GM12878 (cell line): ENCODE measurements around the gene FAM124B. TPM values are rescaled to one million over a fixed set of nuclear protein-coding genes. Genes with fewer than 3 reads are reported as not detected.

ENCODE experiments used
- ATAC-seq: fragments of 200-7000 bp; cut with Tn5 transposase; 3 replicates; pipeline ENCODE4 v1.9.1; 2020; ENCODE audit warnings: mild to moderate bottlenecking, moderate library complexity
- BruUV-seq: library from RNA; stranded (reverse); fragments of 400-500 nt; replicated peaks from 2 replicates; lab custom pipeline; 2021; lab: Mats Ljungman, UMichigan
- CTCF ChIA-PET: fragments of 300-600 bp; sonication (Branson Sonifier 250); formaldehyde crosslinking; extraction: SDS; loops from one replicate; lab custom pipeline; 2021; ENCODE audit warnings: inconsistent platforms; lab: Yijun Ruan, JAX
- POLR2A ChIA-PET: fragments of 350-600 bp; formaldehyde crosslinking; extraction: SDS; loops from one replicate; lab custom pipeline; 2021; ENCODE audit warnings: inconsistent platforms; lab: Charles Lee
- RAD21 ChIA-PET: fragments of 300-600 bp; sonication (Branson Sonifier 250); formaldehyde crosslinking; loops from one replicate; lab custom pipeline; 2023; ENCODE audit warnings: antibody characterized with exemption; ENCODE audit not compliant: unreplicated experiment; lab: Charles Lee
- SMC1A ChIA-PET: fragments of 300-600 bp; sonication (Branson Sonifier 250); formaldehyde crosslinking; loops from one replicate; lab custom pipeline; 2023; ENCODE audit not compliant: unreplicated experiment, uncharacterized antibody; lab: Charles Lee
- DNase-seq: peaks from one replicate; pipeline ENCODE4 v3.0.0-alpha.2; 2011; ENCODE audit warnings: low read depth, low spot score
- FAIRE-seq: peaks from 3 replicates; lab custom pipeline; 2011; peaks lifted over from hg19 to GRCh38; lab: Jason Lieb, UNC
- H2AFZ ChIP-seq: 2 replicates; pipeline ENCODE4 v1.6.0; 2011; ENCODE audit warnings: low read depth, low read length, control low read depth; ENCODE audit not compliant: control insufficient read depth
- H3K27ac ChIP-seq: 2 replicates; pipeline ENCODE4 v1.5.1; 2011; ENCODE audit warnings: control low read depth; ENCODE audit not compliant: control insufficient read depth, insufficient read depth
- H3K27me3 ChIP-seq, 2 experiments: replicated peaks in 1 of 2; 2 replicates each; pipeline versions ENCODE4 v1.6.0 to v1.6.1; 2011; ENCODE audit warnings: low read length in 1 of 2; ENCODE audit not compliant: control insufficient read depth in 2 of 2, insufficient read depth in 2 of 2
- H3K36me3 ChIP-seq, 2 experiments: 2 replicates each; pipeline ENCODE4 v1.5.1; 2011; ENCODE audit warnings: low read length in 1 of 2; ENCODE audit not compliant: control insufficient read depth in 2 of 2, insufficient read depth in 2 of 2
- H3K4me1 ChIP-seq: 2 replicates; pipeline ENCODE4 v1.6.1; 2011; ENCODE audit warnings: mild to moderate bottlenecking, low read length, moderate library complexity, mixed read lengths; ENCODE audit not compliant: control insufficient read depth, insufficient read depth
- H3K4me2 ChIP-seq: 2 replicates; pipeline ENCODE4 v1.6.0; 2011; ENCODE audit warnings: control low read depth; ENCODE audit not compliant: control insufficient read depth, insufficient read depth
- H3K4me3 ChIP-seq: fragments of 200-600 bp; sonication (generic); 2 replicates; pipeline ENCODE4 v1.5.1; 2016
- H3K79me2 ChIP-seq: 2 replicates; pipeline ENCODE4 v1.6.0; 2011; ENCODE audit warnings: low read length; ENCODE audit not compliant: control insufficient read depth, insufficient read depth
- H3K9ac ChIP-seq: 2 replicates; pipeline ENCODE4 v1.8.0; 2011; ENCODE audit warnings: low read length, control low read depth, mixed read lengths; ENCODE audit not compliant: control insufficient read depth, insufficient read depth
- H3K9me3 ChIP-seq: replicated peaks from 3 replicates; pipeline ENCODE4 v1.5.1; 2011; ENCODE audit warnings: mild to moderate bottlenecking, low read length; ENCODE audit not compliant: control insufficient read depth, insufficient read depth
- H4K20me1 ChIP-seq: 2 replicates; pipeline ENCODE4 v1.6.0; 2011; ENCODE audit not compliant: control insufficient read depth, insufficient read depth
- ATF7 ChIP-seq: fragments of 450-650 bp; IDR thresholded peaks from 2 replicates; pipeline ENCODE4 v1.6.1; 2016; ENCODE audit warnings: low read depth, mild to moderate bottlenecking
- NRF1 ChIP-seq: conservative IDR thresholded peaks from 2 replicates; pipeline ENCODE4 v1.6.1; 2011; ENCODE audit warnings: mild to moderate bottlenecking, low read depth, low read length, improper control_type of control experiment
- RFX5 ChIP-seq: IDR thresholded peaks from 2 replicates; pipeline ENCODE4 v1.6.1; 2011; ENCODE audit warnings: low read depth, low read length, improper control_type of control experiment
- SUZ12 ChIP-seq: fragments of 200-600 bp; sonication (generic); IDR thresholded peaks from one replicate; pipeline ENCODE4 v1.6.1; 2018; ENCODE audit warnings: antibody characterized with exemption, mild to moderate bottlenecking; ENCODE audit not compliant: unreplicated experiment
- TARDBP ChIP-seq: IDR thresholded peaks from 2 replicates; pipeline ENCODE4 v1.6.1; 2016; ENCODE audit warnings: borderline replicate concordance
- WGBS: methylation state at CpG from one replicate; pipeline ENCODE4 v1.1.6; 2016; ENCODE audit warnings: low lambda C conversion rate; ENCODE audit not compliant: insufficient replicate concordance, insufficient coverage; ENCODE audit errors: missing lambda C conversion rate; 5-methylcytosine and 5-hydroxymethylcytosine counted together
- in situ Hi-C: fragments of 300-500 bp; cut with MboI; formaldehyde crosslinking; loops from 9 replicates; pipeline ENCODE4 v1.14.3; 2018; ENCODE audit warnings: mixed read lengths
- intact Hi-C: fragments of 100-400 bp; cut with micrococcal nuclease; formaldehyde crosslinking; loops from one replicate; pipeline ENCODE4 v1.14.2; 2022; ENCODE audit not compliant: unreplicated experiment
- polyA plus RNA-seq, 11 experiments: library from polyadenylated mRNA; depleted of rRNA in 4 of 11; unstranded in 6 of 11; stranded (reverse) in 5 of 11; fragments of >200 nt; fragmentation: Nextera tagmentation in 4 of 11; fragmentation: Illumina TruSeq in 1 of 11; extraction: Ambion mirVana in 4 of 11; extraction: Trizol in 1 of 11; gene quantifications; 1 replicate in 1 of 11; 2 replicates in 10 of 11; pipeline versions ENCODE4 v1.2.1 to v1.2.3, GENCODE V29; 2011 to 2016; ENCODE audit warnings: inconsistent platforms in 2 of 11, missing spikeins in 2 of 11, low read depth in 1 of 11
- total RNA-seq, 4 experiments: library from RNA; depleted of rRNA in 3 of 4; stranded (reverse); fragments of >200 nt in 3 of 4; fragmentation: Illumina TruSeq in 1 of 4; extraction: Trizol in 1 of 4; gene quantifications; 2 replicates each; pipeline versions ENCODE4 v1.2.1 to v1.2.3, GENCODE V29; 2013 to 2021
- TF ChIP-seq, protein P1 (sequence below): IDR thresholded peaks from 2 replicates; pipeline ENCODE4 v1.6.1; 2011; ENCODE audit warnings: mild to moderate bottlenecking, low read depth, low read length, moderate library complexity; ENCODE audit not compliant: insufficient replicate concordance
- TF ChIP-seq, protein P2 (sequence below): IDR thresholded peaks from 2 replicates; pipeline ENCODE4 v1.6.1; 2012; ENCODE audit warnings: low read depth, low read length, improper control_type of control experiment

Gene FAM124B
- total and polyA plus RNA-seq, 10 of the 15 experiments (the other 5 are each of a cell fraction or from before 2014, with no cell fraction given) = not detected

DNA sequence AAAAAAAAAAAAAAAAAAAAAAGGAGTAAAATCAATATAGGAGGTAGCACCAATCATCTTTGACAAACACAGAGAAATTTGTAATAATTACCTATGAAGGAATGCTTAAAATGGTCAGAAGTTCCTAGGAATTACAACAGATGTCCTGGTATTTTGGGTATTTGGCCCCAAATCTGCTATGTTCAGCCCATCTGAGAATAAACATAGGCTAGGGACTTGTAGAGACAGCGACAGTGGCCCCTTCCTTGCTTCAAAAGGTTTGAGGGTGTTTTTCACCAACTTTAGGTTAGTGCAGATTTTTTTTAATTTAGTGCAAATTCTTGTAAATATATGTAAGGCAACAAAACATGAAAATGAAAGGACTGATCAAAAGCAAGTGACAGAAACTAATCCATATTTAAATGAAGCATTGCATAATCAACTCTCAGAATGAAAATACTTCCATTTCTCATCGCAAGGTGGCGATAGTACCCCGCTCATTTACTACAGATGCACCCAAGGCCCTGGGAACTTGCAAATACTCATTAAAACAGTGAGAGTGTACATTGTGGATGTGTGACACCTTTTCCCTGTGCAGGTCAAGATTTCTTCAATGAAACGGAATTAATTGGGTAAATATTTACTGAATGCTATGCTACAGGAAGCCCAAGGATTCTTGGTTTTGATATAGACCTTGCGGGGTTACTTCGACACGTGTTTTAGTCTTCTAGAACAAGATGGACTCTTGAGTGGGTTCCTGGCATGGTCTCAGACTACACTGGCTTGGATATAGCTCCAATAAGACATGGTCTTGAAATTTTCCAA is 44.6 kb downstream of the FAM124B start (continued):
- TF ChIP-seq, protein P1, sequence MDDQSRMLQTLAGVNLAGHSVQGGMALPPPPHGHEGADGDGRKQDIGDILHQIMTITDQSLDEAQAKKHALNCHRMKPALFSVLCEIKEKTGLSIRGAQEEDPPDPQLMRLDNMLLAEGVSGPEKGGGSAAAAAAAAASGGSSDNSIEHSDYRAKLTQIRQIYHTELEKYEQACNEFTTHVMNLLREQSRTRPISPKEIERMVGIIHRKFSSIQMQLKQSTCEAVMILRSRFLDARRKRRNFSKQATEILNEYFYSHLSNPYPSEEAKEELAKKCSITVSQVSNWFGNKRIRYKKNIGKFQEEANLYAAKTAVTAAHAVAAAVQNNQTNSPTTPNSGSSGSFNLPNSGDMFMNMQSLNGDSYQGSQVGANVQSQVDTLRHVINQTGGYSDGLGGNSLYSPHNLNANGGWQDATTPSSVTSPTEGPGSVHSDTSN = no peak
- TF ChIP-seq NRF1 (no peak), ATF7 (no peak), SUZ12 (no peak)
- TF ChIP-seq, protein P2, sequence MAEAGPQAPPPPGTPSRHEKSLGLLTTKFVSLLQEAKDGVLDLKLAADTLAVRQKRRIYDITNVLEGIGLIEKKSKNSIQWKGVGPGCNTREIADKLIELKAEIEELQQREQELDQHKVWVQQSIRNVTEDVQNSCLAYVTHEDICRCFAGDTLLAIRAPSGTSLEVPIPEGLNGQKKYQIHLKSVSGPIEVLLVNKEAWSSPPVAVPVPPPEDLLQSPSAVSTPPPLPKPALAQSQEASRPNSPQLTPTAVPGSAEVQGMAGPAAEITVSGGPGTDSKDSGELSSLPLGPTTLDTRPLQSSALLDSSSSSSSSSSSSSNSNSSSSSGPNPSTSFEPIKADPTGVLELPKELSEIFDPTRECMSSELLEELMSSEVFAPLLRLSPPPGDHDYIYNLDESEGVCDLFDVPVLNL = no peak

DNA sequence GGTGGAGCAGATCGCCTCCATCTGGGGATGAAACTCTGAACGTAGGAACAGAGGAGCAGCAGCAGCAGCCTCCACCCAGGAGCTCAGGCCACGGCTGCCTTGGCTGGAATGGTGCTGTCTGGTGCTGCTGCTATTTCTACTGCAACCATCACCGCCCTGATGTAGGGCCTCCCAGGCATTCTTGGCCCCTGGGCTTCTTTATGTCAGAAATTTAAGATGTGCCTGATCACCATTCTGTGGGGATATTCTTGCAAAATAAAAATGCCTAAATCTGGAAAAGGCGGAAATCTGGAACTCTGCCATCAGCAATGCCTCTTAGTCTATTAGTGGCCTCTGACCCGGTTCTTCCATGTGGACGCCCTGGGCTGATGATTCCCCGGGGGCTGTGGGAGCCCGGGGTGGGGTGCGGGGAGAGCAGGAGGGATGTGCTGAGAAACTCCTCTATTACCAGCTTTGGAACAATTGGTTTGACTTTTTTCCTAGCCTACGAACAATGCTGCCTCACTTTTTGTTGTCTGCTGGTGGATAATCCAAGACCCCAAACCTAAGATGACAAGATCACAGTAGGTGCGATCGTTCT is 47.2 kb downstream of the FAM124B start:
- RAD21 ChIA-PET = interaction anchor here (1.3 kb wide), 1 partner anchor 385 kb away, joined by 4 read pairs; no protein-coding TSS in a partner anchor
- POLR2A ChIA-PET = interaction anchor here (0.7 kb wide), 1 partner anchor 24 kb away, joined by 3 read pairs; no protein-coding TSS in a partner anchor
- no peaks in the 10 kb centered on the region; a peak in 3 of 4 replicates for H3K27me3 ChIP-seq
- no peaks in the 10 kb centered on the region for H3K36me3 ChIP-seq
- DNase-seq (no peak), ATAC-seq (no peak)
- SMC1A ChIA-PET = interaction anchor here (1.0 to 1.3 kb wide), 3 partner anchors 292 to 296 kb away, joined by 3 to 5 read pairs (median 5); no protein-coding TSS in a partner anchor
- H3K4me2 ChIP-seq = no peak overlapping the region
- no peaks in the 10 kb centered on the region for H3K79me2 ChIP-seq
- H3K4me3 ChIP-seq = no peak overlapping the region
- H4K20me1 ChIP-seq = no peaks in the 10 kb centered on the region
- CTCF ChIA-PET = interaction anchor here (1.0 to 4.1 kb wide), 5 partner anchors 15 to 296 kb away, joined by 3 to 32 read pairs (median 8); no protein-coding TSS in a partner anchor
- no TSS peak for BruUV-seq
- no peaks in the 10 kb centered on the region for H3K9me3 ChIP-seq
- intact Hi-C loops = loop anchor here (5.0 kb wide), 1 partner anchor 653 kb away; no protein-coding TSS in a partner anchor
- no peak overlapping the region for H2AFZ ChIP-seq
- no peak overlapping the region for H3K9ac ChIP-seq
- 46% methylated on average over 13 of the region's 13 CpGs for WGBS
- TF ChIP-seq TARDBP = no peak
- no peak for TF ChIP-seq RFX5
- TF ChIP-seq, all 136 proteins: peak for 0
- in situ Hi-C loops = loop anchor here (5.0 to 25.0 kb wide), 3 partner anchors 293 to 658 kb away; no protein-coding TSS in a partner anchor
- no peak for FAIRE-seq
- Histone ChIP-seq H3K4me1 (no peaks in the 10 kb centered on the region), H3K27ac (no peak overlapping the region)
